Body of pancreas (tissue), 4 donors: ENCODE data around the gene ARID1B. TPM values are rescaled to one million over a fixed set of nuclear protein-coding genes. Genes with fewer than 3 reads are reported as not detected.

Experiments
- ATAC-seq: fragments of 150-250 bp; one replicate; pipeline ENCODE4 v1.9.1; 2016
- DNase-seq, 4 donors: peaks; one replicate each; pipeline ENCODE4 v3.0.0-alpha.2; 2019
- H3K27ac ChIP-seq, 4 donors: fragments of 200-600 bp; sonication (generic); 1 replicate in 3 of 4; 2 replicates in 1 of 4; pipeline versions ENCODE4 v1.5.1 to v1.6.1; 2016 to 2019; ENCODE audit warnings: mild to moderate bottlenecking in 1 of 4, mixed read lengths in 1 of 4, moderate library complexity in 1 of 4
- H3K27me3 ChIP-seq, 2 donors: fragments of 200-600 bp; sonication (generic); one replicate each; pipeline ENCODE4 v1.6.0; 2016; ENCODE audit warnings: mild to moderate bottlenecking in 1 of 2
- H3K36me3 ChIP-seq, 2 donors: fragments of 200-600 bp; sonication (generic); replicated peaks in 1 of 2; 2 replicates each; pipeline ENCODE4 v1.5.1; 2016; ENCODE audit warnings: low read depth in 2 of 2; ENCODE audit not compliant: insufficient read depth in 1 of 2
- H3K4me1 ChIP-seq: fragments of 200-600 bp; sonication (generic); one replicate; pipeline ENCODE4 v1.6.0; 2016
- H3K4me3 ChIP-seq, 2 donors: fragments of 200-600 bp; sonication (generic); 1 replicate in 1 of 2; 2 replicates in 1 of 2; pipeline ENCODE4 v1.5.1; 2016 to 2019
- H3K9me3 ChIP-seq, 3 donors: fragments of 200-600 bp; sonication (generic); 1 replicate in 2 of 3; 2 replicates in 1 of 3; pipeline ENCODE4 v1.5.1; 2016
- POLR2A ChIP-seq, 3 donors: fragments of 450-650 bp; IDR thresholded peaks; one replicate each; pipeline ENCODE4 v1.6.1; 2016; ENCODE audit warnings: antibody characterized with exemption in 3 of 3, mild to moderate bottlenecking in 2 of 3
- WGBS, 2 donors: methylation state at CpG; one replicate each; pipeline ENCODE4 v1.1.5; 2017; 5-methylcytosine and 5-hydroxymethylcytosine counted together
- intact Hi-C: fragments of 100-400 bp; cut with DNase I; formaldehyde crosslinking; loops from one replicate; pipeline ENCODE4 v1.15.1; 2023
- total RNA-seq, 2 donors: library from RNA; depleted of rRNA; stranded (reverse); fragments of >200 nt; gene quantifications; one replicate each; pipeline ENCODE4 v1.1.0, GENCODE V29; 2016
- TF ChIP-seq, protein P1 (sequence below), 7 experiments: fragments of 450-650 bp in 4 of 7; fragments of 200-600 bp in 3 of 7; sonication (generic) in 3 of 7; IDR thresholded peaks; one replicate each; pipeline ENCODE4 v1.5.1; 2016 to 2019; ENCODE audit warnings: antibody characterized with exemption in 7 of 7

Gene ARID1B
- total RNA-seq, 2 donors from 2014 or later: 71.5 to 85.1 TPM

DNA sequence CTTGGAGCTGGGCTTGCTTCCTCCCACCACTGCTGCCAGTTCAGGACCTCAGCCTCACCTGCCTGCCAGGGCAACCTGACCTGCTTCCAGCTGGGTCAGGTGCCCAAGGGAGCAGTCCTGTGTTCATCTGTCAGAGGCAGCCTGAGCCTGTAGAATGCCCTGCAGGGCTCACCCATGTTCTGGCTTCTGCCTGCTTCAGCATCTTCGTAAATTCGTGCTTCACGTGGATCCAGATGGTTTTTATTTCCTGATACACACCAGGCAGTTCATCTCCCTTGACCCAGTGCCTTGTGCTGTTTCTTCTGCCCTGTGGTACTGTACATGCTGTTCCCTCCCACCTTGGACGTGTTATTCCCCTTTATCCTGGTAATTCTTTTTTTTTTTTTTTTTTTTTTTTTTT lies 50.2 kb downstream of the ARID1B start:
- ATAC-seq (peak; percentile 39), DNase-seq (peak in 3 of 4 donors; percentile 18 to 45 (median 44))
- WGBS, 2 donors: 59 to 73% methylated on average over 4 of the region's 4 CpGs
- TF ChIP-seq POLR2A (IDR thresholded peaks at IDR 0.05): no peak
- Histone ChIP-seq H3K27ac (peak overlapping the region in 3 of 4 donors; percentile 22 to 56 (median 55)), H3K27me3 (no peaks in the 10 kb centered on the region), H3K4me1 (peaks cover 43% of the 10 kb centered on the region), H3K4me3 (no peak overlapping the region), H3K9me3 (no peaks in the 10 kb centered on the region), H3K36me3 (no peaks in the 10 kb centered on the region)
- intact Hi-C loops: no loop called here

DNA sequence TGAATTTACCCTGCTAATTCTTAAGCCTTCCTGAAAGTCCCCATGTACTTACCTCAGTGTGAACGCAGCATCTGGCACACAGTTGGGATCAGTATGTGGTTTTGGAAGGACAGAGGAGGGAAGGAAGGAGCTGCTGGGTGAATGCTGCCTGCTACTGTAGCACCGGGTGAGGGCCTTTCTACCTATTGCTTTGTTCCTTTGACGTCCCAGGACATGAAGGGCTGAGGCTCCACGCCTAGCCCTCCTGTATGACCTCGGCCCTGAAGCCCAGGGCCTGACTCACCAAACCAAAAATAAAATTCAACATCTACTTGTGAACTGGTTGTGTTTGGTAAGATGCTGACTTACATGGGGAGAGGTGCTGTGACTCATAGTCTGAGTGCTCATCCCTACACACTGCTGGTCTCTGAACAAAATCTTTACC lies 51.1 kb downstream of the ARID1B start:
- intact Hi-C loops: no loop called here
- peak; percentile 54 for ATAC-seq

DNA sequence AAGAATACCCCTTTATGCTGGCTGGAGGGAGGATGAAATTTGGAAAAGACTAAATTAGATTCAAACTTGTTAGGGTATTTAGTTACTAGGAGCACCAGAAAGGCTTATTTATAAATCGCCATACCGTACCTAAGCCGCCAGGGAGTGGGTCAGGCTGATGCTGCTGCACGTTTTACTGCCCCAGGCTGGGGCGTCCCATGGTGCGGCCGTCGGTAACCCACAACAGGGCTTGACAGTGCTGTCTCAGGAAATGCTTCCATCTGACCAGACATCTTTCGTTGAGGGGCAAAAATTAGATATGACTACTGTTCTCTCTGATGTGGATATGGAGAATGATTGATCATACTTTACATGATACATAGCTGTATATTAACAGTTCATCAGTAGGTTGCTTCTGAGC lies 52.9 kb downstream of the ARID1B start:
- intact Hi-C loops: no loop called here
- Histone ChIP-seq H3K27me3 (no peaks in the 10 kb centered on the region), H3K4me1 (peaks cover 52% of the 10 kb centered on the region), H3K9me3 (no peaks in the 10 kb centered on the region), H3K36me3 (no peaks in the 10 kb centered on the region), H3K4me3 (no peak overlapping the region), H3K27ac (no peak overlapping the region)
- DNase-seq: no peak
- no peak for TF ChIP-seq POLR2A (IDR thresholded peaks at IDR 0.05)
- TF ChIP-seq, protein P1, sequence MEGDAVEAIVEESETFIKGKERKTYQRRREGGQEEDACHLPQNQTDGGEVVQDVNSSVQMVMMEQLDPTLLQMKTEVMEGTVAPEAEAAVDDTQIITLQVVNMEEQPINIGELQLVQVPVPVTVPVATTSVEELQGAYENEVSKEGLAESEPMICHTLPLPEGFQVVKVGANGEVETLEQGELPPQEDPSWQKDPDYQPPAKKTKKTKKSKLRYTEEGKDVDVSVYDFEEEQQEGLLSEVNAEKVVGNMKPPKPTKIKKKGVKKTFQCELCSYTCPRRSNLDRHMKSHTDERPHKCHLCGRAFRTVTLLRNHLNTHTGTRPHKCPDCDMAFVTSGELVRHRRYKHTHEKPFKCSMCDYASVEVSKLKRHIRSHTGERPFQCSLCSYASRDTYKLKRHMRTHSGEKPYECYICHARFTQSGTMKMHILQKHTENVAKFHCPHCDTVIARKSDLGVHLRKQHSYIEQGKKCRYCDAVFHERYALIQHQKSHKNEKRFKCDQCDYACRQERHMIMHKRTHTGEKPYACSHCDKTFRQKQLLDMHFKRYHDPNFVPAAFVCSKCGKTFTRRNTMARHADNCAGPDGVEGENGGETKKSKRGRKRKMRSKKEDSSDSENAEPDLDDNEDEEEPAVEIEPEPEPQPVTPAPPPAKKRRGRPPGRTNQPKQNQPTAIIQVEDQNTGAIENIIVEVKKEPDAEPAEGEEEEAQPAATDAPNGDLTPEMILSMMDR (IDR thresholded peaks at IDR 0.05): no peak
- ATAC-seq: no peak
- 94 to 95% methylated on average over 9 of the region's 9 CpGs for WGBS, 2 donors

More for the DNA sequence above, 51.1 kb downstream of the ARID1B start:
- peak; percentile 34 to 70 (median 38) for DNase-seq
- peaks cover 43% of the 10 kb centered on the region for H3K4me1 ChIP-seq
- H3K27ac ChIP-seq: peak overlapping the region; percentile 14 to 55 (median 34)
- no peaks in the 10 kb centered on the region for H3K27me3 ChIP-seq
- 50 to 56% methylated on average over 5 of the region's 5 CpGs for WGBS, 2 donors
- no peak overlapping the region for H3K4me3 ChIP-seq
- no peaks in the 10 kb centered on the region for H3K9me3 ChIP-seq
- no peak for TF ChIP-seq POLR2A (IDR thresholded peaks at IDR 0.05)
- TF ChIP-seq, protein P1 (IDR thresholded peaks at IDR 0.05): no peak
- no peaks in the 10 kb centered on the region for H3K36me3 ChIP-seq

DNA sequence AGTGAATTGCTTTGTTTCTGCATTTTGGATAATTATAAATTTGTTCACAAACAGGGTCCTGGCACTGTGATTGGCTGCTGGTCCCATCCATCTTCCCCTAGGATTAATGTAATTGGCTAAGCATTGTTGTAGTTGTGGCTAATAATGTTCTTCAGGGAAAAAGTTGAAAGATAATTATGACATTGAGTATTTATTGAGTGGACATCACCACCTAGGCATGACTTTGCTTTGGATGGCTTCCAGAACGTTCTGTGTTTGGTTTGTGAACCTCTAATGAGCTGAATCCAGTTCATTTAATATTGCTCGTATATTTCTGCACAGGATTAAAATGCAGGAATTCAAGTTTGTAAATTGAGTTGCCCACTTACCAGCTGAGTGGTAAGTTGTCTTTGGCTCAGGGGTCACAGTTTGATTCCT lies 55.1 kb downstream of the ARID1B start:
- DNase-seq (peak; percentile 36 to 65 (median 50)), ATAC-seq (peak; percentile 52)
- intact Hi-C loops: no loop called here
- H3K27ac ChIP-seq: no peak overlapping the region
- H3K27me3 ChIP-seq: no peaks in the 10 kb centered on the region
- TF ChIP-seq POLR2A (IDR thresholded peaks at IDR 0.05): no peak
- TF ChIP-seq, protein P1 (IDR thresholded peaks at IDR 0.05): no peak
- 9 to 14% methylated on average over 2 of the region's 2 CpGs for WGBS, 2 donors
- H3K4me1 ChIP-seq: peaks cover 39% of the 10 kb centered on the region
- no peak overlapping the region for H3K4me3 ChIP-seq
- no peaks in the 10 kb centered on the region for H3K9me3 ChIP-seq
- H3K36me3 ChIP-seq: no peaks in the 10 kb centered on the region

DNA sequence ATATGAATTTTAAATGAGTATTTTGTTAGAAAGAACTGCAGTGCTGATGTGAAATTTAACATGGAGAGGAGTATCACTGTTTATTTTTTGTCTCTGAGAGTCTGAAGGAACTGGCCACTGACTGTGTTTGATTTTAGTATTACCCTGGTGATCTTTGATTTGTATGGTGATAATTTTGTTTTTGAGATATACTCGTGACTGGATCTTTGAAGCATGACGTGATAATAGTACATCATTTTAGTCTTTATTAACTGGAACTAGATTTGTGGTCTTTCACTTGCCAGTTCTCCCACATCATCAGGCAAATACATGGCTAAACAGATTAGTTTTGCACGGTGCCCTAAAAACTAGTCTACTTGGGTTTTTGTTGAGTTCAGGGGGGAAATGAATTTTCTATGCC lies 55.5 kb downstream of the ARID1B start:
- no peaks in the 10 kb centered on the region for H3K36me3 ChIP-seq
- H3K27ac ChIP-seq: no peak overlapping the region
- DNase-seq (no peak), ATAC-seq (no peak)
- intact Hi-C loops: no loop called here
- no peak overlapping the region for H3K4me3 ChIP-seq
- TF ChIP-seq POLR2A (IDR thresholded peaks at IDR 0.05): no peak
- TF ChIP-seq, protein P1 (IDR thresholded peaks at IDR 0.05): no peak
- 49 to 57% methylated on average over 3 of the region's 3 CpGs for WGBS, 2 donors
- peaks cover 35% of the 10 kb centered on the region for H3K4me1 ChIP-seq
- H3K9me3 ChIP-seq: no peaks in the 10 kb centered on the region
- H3K27me3 ChIP-seq: no peaks in the 10 kb centered on the region
